ENCODE measurements around the gene GGT5.
"Not testable (repeated sequence)": the region's sequence is repeated elsewhere in the genome, so short reads cannot be mapped to it uniquely, and the experiment has no call there.

Gene GGT5

GRCh38 chr22:24185501-24186351 lies 59.2 kb downstream of the GGT5 start:
- in situ Hi-C loops (cut with MboI; ENCODE audit: low sequenced_read_pairs): no loop called here

GRCh38 chr22:24185001-24185500 lies 59.8 kb downstream of the GGT5 start:
- in situ Hi-C loops (cut with MboI; ENCODE audit: low sequenced_read_pairs): no loop called here

GRCh38 chr22:24184057-24184798 lies 60.7 kb downstream of the GGT5 start:
- in situ Hi-C loops (cut with MboI; ENCODE audit: low sequenced_read_pairs): no loop called here

- in situ Hi-C loops (cut with MboI; ENCODE audit: low sequenced_read_pairs): no loop called here
Observed at GRCh38 chr22:24183321-24184031, 61.4 kb downstream of the GGT5 start.

- in situ Hi-C loops (cut with MboI; ENCODE audit: low sequenced_read_pairs): not testable (repeated sequence)
Observed at GRCh38 chr22:24182900-24183246, 62.0 kb downstream of the GGT5 start.

- in situ Hi-C loops (cut with MboI; ENCODE audit: low sequenced_read_pairs): no loop called here
Observed at GRCh38 chr22:24181996-24182899, 62.6 kb downstream of the GGT5 start.

DNA sequence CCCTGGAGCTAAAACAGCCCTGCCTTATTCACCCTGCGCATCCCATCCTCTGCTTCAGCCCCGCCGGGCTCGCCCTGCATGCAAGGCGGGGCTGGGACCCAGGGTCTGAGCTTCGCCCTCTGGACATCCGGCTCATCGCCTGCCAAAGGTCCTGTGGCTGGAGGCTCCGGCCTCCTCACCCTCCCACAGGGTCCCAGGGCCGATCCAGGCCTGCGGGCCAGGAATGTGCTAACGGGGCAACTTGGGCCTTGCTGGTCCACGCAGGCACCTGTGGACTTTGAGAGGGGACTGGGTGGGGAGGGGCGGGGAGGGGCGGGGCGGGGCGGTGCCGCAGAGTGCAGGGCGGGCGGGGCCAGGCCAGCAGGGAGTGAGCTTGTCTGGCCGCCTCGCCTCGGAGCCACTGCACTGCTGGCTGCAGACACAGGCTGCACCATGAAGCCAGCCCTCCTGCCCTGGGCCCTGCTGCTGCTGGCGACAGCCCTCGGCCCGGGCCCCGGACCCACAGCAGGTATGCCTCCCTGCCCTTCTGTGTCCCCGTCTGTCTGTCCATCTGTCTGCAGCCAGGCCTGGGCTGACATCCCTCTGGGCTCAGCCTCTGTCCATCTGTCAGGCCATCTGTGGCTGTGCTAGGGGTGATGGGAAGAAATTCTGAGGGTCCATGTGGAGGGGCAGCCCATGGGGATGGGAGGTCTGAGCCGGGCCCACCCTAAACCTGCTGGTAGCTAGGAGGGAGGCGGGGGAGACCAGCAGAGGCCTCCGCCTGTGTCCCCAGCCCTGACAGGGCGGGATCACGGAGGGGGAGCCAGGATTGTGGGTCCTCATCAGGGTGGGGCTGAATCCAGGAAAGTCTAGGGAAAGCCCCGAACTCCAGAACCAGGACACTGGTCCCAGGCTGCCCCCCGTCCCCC lies 63.5 kb downstream of the GGT5 start, which contains the start of gene SUSD2:
TSS of gene SUSD2 (plus strand) at position 400 of the 908 bp plus-strand sequence. CDS start at position 433, 33 bp downstream.
- in situ Hi-C loops (cut with MboI; ENCODE audit: low sequenced_read_pairs): no loop called here

DNA sequence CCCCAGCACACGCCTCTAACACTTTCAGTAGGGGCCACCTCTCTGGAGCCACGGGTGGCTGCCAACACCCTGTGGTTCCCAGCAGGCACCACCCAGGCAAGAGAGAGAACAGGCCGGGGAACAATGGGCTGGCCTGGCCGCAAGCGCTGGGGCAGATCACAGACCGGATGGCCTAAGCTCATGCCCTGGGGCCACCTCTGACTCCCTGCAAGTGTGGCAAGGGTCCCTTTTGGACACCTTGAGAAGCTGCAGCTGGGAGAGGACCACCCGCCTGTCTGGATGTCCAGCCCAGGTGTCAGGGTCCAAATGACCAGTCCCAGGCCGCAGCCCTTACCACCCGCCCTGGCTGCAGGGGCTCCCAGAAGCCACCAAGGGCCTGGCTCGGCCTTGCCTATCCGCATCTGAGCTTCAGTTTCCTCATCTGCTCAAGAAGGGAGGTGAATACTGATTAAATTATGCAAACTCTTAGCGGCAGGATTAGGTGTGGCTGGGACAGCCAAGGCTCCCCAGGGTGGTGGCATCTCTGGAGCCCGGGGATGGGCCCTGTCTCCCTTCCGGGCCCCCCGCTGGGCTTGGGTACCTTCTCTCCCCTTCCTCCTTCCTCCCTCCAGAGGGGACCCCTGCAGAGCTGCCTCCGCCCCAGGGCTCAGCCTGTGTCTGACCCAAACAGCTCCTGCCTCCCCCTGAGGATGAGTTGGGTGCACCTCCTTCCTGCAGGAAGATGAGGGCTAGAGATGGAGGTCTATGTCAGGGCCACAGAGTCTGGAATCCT lies 64.4 kb downstream of the GGT5 start:
- in situ Hi-C loops (cut with MboI; ENCODE audit: low sequenced_read_pairs): no loop called here

DNA sequence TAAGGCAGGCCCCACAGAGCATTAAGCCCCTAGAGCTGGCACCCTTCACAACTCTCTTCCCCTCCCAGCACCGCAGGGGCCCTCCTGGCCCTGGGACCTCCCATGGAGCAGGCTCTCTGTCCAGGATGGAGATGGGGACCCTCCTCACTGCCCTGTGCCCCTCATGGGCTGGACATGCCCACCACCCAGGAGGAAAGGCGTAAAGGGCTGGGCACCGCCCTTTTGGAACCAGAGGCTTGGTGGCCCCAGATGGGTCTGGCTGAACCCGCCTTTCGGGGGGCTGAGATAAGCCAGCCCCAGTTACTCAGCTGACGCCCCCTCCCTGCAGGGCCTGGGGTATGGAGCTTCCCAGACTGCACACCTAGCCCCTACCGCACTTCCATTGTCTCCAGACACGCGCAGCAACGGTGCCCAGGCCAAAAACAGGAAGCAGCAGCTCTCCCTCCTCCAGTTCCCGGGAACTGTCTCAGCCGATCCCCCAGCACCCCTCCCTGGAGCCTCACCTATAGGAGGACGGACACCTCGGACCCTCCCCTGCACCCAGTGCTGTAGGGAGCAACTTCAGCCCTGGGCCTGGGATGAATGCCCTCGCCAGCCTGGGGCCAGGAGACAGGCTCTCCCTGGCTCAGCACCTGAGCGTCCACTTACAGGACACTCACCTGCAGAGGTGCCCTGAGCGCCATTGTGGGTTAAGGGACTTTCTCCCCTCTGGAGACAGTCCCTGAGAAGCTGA lies 65.2 kb downstream of the GGT5 start:
- in situ Hi-C loops (cut with MboI; ENCODE audit: low sequenced_read_pairs): no loop called here

GRCh38 chr22:24178502-24179440 lies 66.1 kb downstream of the GGT5 start:
- in situ Hi-C loops (cut with MboI; ENCODE audit: low sequenced_read_pairs): no loop called here

- in situ Hi-C loops (cut with MboI; ENCODE audit: low sequenced_read_pairs): no loop called here
Observed at GRCh38 chr22:24178021-24178431, 66.9 kb downstream of the GGT5 start.

- in situ Hi-C loops (cut with MboI; ENCODE audit: low sequenced_read_pairs): no loop called here
Observed at GRCh38 chr22:24177456-24177855, 67.4 kb downstream of the GGT5 start.

DNA sequence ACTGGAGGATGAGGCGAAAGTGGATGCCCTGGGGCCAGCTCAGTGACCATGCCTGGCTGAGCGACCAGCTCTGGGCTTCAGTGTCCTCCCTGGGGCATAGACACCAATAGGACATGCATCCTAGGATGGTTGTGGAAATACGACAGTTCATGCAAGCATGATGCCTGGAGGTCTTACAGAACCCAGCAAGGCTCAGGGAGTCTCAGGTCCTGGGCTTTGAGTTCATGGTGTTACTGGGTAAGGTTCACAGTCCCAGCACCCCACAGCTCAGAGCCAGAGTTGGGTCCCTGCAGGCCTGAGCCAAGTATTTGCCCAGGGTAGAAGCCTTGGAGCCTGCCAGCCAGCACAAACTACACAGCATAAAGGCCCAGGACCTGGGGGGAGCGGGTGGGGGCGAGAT lies 67.8 kb downstream of the GGT5 start:
- in situ Hi-C loops (cut with MboI; ENCODE audit: low sequenced_read_pairs): no loop called here

- in situ Hi-C loops (cut with MboI; ENCODE audit: low sequenced_read_pairs): no loop called here
Observed at GRCh38 chr22:24176630-24177029, 68.3 kb downstream of the GGT5 start.

GRCh38 chr22:24176040-24176439 lies 68.8 kb downstream of the GGT5 start:
- in situ Hi-C loops (cut with MboI; ENCODE audit: low sequenced_read_pairs): no loop called here

DNA sequence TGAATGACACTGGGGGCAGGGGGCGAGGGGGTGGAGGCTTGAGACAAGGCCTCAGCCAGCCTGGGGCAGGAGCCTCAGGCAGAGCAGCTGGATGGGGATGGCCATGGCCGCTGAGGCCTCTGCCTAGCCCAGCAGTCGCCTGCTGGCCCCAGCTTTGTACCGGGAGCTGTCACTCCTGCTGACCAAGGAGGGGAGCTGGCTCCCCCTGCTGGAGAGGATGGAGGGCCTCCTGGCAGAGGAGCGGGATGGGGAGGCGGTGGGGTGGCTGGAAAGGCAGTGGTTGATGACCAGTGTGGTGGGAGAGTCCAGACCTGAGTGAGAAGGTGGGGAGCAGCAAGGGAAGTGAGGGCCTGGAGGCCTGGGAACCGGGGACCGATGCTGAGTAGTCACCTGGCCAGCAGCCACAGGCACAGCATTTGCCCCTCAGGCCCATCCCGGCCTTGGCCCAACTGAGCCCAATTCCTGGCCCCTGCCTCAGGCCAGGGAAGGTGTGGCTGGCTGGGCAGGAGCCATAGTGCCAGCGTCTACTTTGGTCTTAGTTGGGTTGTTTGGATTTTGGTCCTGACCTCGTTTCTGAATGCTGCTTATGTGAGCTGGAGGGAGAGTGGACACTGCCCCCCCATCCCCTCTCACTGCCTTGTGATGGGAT lies 69.6 kb downstream of the GGT5 start:
- in situ Hi-C loops (cut with MboI; ENCODE audit: low sequenced_read_pairs): no loop called here

Measured in HL-60/S4 (cell line).